ENCODE measurements around the gene CWH43.
"Not testable (repeated sequence)": the region's sequence is repeated elsewhere in the genome, so short reads cannot be mapped to it uniquely, and the experiment has no call there.

CWH43 gene

DNA sequence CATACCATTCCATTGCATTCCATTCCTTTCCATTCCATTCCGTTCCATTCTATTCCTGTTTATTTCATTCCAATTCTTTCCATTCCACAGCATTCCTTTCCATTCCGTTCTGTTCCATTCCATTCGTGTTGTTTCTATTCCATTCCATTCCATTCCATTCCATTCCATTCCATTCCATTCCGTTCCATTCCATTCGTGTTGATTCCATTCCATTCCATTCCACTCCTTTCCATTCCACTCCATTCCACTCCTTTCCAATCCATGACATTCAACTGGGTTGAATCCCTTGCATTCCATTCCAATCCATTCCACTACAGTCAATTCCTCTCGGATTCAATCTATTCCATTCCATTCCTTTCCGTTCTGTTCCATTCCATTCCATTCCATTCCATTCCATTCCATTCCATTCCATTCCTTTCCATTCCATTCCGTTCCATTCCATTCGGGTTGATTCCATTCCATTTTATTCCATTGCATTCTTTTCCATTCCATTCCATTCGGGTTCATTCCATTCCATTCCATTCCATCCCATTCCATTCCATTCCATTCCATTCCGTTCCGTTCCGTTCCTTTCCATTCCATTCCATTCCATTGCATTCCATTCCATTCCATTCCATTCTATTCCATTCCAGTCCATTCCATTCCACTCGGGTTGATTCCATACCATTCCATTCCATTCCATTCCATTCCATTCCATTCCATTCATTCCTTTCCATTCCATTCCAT is 112.1 kb downstream of the CWH43 start:
- not testable (repeated sequence) for ATAC-seq

DNA sequence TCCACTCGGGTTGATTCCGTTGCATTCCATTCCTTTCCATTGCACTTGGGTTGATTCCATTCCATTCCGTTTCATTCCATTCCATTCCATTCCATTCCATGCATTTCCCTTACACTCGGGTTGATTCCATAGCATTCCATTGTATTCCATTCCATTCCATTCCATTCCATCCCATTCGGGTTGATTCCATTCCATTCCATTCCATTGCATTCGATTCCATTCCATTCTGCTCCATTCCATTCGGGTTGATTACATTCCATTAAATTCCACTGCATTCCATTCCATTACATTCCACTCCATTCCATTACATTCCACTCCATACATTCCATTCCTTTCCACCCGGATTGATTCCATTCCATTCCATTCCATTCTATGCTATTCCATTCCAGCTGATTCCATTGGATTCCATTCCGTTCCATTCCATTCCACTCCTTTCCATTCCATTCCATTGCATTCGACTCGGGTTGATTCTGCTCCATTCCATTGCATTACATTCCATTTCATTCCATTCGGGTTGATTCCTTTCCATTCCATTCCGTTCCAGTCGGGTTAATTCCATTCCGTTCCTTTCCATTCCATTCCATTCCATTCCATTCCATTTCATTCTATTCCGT is 113.9 kb downstream of the CWH43 start:
- not testable (repeated sequence) for ATAC-seq

DNA sequence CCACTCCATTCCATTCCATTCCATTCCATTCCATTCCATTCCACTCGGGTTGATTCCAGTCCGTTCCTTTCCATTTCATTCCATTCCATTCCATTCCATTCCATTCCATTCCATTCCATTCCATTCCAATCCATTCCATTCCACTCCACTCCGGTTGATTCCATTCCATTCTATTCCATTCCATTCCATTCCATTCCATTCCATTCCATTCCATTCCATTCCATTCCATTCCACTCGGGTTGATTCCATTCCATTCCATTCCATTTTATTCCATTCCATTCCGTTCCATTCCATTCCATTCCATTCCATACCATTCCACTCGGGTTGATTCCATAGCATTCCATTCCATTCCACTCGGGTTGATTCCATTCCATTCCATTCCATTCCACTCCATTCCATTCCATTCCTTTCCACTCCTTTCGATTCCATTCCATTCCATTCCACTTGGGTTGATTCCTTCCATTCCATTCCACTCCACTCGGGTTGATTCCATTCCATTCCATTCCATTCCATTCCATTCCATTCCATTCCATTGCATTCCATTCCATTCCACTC is 116.3 kb downstream of the CWH43 start:
- peak in 1 of 2 donors; percentile 36 for ATAC-seq

DNA sequence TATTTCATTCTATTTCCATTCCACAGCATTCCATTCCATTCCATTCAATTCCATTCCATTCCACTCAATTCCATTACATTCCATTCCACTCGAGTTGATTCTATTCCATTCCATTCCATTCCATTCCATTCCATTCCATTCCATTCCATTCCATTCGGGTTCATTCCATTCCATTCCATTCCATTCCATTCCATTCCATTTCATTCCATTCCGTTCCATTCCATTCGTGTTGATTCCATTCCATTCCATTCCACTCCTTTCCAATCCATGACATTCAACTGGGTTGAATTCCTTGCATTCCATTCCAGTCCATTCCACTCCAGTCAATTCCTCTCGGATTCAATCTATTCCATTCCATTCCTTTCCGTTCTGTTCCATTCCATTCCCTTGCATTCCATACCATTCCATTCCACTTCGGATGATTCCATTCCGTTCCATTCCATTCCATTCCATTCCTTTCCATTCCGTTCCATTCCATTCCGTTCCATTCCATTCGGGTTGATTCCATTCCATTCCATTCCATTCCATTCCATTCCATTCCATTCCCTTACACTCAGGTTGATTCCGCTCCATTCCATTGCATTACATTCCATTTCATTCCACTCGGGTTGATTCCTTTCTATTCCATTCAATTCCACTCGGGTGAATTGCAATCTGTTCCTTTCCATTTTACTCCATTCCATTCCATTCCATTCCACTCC is 117.5 kb downstream of the CWH43 start:
- ATAC-seq, result not testable (repeated sequence)

DNA sequence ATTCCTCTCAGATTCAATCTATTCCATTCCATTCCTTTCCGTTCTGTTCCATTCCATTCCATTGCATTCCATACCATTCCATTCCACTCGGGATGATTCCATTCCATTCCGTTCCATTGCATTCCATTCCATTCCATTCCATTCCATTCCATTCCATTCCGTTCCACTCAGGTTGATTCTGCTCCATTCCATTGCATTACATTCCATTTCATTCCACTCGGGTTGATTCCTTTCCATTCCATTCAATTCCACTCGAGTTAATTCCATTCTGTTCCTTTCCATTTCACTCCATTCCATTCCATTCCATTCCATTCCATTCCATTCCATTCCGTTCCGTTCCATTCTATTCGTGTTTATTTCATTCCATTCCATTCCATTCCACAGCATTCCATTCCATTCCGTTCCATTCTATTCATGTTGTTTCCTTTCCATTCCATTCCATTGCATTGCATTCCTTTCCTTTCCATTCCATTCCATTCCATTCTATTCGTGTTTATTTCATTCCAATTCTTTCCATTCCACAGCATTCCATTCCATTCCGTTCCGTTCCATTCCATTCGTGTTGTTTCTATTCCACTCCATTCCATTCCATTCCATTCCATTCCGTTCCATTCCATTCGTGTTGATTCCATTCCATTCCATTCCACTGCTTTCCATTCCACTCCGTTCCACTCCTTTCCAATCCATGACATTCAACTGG is 118.3 kb downstream of the CWH43 start:
- ATAC-seq, result not testable (repeated sequence)

DNA sequence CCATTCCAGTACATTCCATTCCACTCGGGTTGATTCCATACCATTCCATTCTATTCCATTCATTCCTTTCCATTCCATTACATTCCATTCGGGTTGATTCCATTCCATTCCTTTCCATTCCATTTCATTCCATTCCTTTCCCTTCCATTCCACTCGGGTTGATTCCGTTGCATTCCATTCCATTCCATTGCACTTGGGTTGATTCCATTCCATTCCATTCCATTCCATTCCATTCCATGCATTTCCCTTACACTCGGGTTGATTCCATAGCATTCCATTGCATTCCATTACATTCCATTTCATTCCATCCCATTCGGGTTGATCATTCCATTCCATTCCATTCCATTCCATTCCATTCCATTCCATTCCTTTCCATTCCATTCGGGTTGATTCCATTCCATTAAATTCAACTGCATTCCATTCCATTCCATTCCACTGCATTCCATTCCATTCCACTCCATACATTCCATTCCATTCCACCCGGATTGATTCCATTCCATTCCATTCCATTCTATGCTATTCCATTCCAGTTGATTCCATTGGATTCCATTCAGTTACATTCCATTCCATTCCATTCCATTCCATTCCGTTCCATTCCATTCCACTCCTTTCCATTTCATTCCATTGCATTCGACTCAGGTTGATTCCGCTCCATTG is 119.3 kb downstream of the CWH43 start:
- not testable (repeated sequence) for ATAC-seq

DNA sequence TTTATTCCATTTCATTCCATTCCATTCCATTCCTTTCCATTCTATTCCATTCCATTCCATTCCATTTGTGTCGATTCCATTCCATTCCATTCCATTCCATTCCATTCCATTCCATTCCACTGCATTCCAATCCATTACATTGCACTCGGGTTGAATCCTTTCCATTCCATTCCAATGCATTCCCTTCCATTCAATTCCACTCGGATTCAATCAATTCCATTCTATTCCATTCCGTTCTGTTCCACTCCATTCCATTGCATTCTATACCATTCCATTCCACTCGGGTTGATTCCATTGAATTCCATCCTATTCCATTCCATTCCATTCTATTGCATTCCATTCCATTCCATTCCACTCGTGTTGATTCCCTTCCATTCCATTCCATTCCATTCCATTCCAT is 121.2 kb downstream of the CWH43 start:
- not testable (repeated sequence) for ATAC-seq

DNA sequence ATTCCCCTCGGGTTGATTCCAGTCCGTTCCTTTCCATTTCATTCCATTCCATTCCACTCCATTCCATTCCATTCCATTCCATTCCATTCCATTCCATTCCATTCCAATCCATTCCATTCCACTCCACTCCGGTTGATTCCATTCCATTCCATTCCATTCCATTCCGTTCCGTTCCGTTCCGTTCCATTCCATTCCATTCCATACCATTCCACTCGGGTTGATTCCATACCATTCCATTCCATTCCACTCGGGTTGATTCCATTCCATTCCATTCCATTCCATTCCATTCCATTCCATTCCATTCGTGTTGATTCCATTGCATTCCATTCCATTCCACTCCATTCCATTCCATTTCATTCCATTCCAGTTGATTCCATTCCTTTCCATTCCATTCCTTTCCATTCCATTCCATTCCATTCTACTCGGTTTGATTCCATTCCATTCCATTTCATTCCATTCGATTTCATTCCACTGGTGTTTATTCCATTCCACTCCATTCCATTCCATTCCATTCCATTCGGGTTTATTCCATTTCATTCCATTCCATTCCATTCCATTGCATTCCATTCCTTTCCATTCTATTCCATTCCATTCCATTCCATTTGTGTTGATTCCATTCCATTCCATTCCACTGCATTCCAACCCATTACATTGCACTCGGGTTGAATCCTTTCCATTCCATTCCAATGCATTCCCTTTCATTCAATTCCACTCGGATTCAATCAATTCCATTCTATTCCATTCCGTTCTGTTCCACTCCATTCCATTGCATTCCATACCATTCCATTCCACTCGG is 122.3 kb downstream of the CWH43 start:
- ATAC-seq, result peak; percentile 62 to 66

DNA sequence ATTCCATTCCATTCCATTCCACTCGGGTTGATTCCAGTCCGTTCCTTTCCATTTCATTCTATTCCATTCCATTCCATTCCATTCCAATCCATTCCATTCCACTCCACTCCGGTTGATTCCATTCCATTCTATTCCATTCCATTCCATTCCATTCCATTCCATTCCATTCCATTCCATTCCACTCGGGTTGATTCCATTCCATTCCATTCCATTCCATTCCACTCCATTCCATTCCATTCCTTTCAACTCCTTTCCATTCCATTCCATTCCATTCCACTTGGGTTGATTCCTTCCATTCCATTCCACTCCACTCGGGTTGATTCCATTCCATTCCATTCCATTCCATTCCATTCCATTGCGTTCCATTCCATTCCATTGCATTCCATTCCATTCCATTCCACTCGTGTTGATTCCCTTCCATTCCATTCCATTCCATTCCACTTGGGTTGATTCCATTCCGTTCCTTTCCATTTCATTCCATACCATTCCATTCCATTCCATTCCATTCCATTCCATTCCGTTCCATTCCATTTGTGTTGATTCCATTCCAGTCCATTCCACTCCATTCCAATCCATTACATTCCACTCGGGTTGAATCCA is 123.6 kb downstream of the CWH43 start:
- peak in 1 of 2 donors; percentile 18 for ATAC-seq

DNA sequence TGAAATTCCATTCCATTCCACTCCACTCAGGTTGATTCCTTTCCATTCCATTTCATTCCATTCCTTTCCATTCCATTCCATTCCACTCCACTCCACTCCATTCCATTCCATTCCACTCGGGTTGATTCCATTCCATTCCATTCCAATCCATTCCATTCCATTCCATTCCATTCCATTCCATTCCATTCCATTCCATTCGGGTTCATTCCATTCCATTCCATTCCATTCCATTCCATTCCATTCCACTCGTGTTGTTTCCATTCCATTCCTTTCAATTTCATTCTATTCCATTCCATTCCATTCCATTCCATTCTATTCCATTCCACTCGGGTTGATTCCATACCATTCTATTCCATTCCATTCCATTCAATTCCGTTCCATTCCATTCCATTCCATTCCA is 124.5 kb downstream of the CWH43 start:
- peak in 1 of 2 donors; percentile 31 for ATAC-seq

Measured in activated CD4-positive, CD25-positive, alpha-beta regulatory T cell treated with anti-CD3 and anti-CD28 coated beads, Interleukin-2, amount 50 U/mL, for 24 hours (primary cell).